BE2C (cell line): ENCODE data around the gene MACROD1.
A peak's percentile ranks its signal among the peaks of the same experiment; 100 is the strongest.

Experiments used
- DNase-seq: peaks from one replicate; pipeline ENCODE4 v3.0.0-alpha.2; 2020
- H3K27me3 ChIP-seq: fragments of 250-450 bp; sonication (Bioruptor Pico); 2 replicates; pipeline ENCODE4 v1.5.1; 2020; ENCODE audit warnings: mild to moderate bottlenecking
- H3K36me3 ChIP-seq: fragments of 250-450 bp; sonication (Bioruptor Pico); 2 replicates; pipeline ENCODE4 v1.5.1; 2020; ENCODE audit warnings: mild to moderate bottlenecking
- H3K4me1 ChIP-seq: fragments of 250-450 bp; sonication (Bioruptor Pico); 2 replicates; pipeline ENCODE4 v1.5.1; 2020
- H3K4me3 ChIP-seq: 2 replicates; pipeline ENCODE4 v1.5.1; 2011; ENCODE audit warnings: low read depth, low read length
- H3K9me3 ChIP-seq: fragments of 250-450 bp; sonication (Bioruptor Pico); 2 replicates; pipeline ENCODE4 v1.5.1; 2020
- CTCF ChIP-seq: IDR thresholded peaks from 2 replicates; pipeline ENCODE4 v1.5.1; 2012; ENCODE audit warnings: mild to moderate bottlenecking, low read depth, low read length

MACROD1 gene

GRCh38 chr11:64039012-64039665 is 126.8 kb downstream of the MACROD1 start:
- no peak for DNase-seq
- Histone ChIP-seq H3K4me3 (no peak overlapping the region), H3K4me1 (no peaks in the 10 kb centered on the region), H3K9me3 (no peaks in the 10 kb centered on the region), H3K27me3 (peaks cover 14% of the 10 kb centered on the region), H3K36me3 (no peaks in the 10 kb centered on the region)
- TF ChIP-seq CTCF, result no peak

- DNase-seq, result no peak
- H3K4me3 ChIP-seq, result no peak overlapping the region
- H3K36me3 ChIP-seq, result no peaks in the 10 kb centered on the region
- H3K27me3 ChIP-seq, result peaks cover 14% of the 10 kb centered on the region
- no peak for TF ChIP-seq CTCF
- H3K9me3 ChIP-seq, result no peaks in the 10 kb centered on the region
- H3K4me1 ChIP-seq, result no peaks in the 10 kb centered on the region
Measured at GRCh38 chr11:64038500-64038899, 127.4 kb downstream of the MACROD1 start.

- Histone ChIP-seq H3K9me3 (no peaks in the 10 kb centered on the region), H3K36me3 (no peaks in the 10 kb centered on the region), H3K4me3 (peak overlapping the region; percentile 29), H3K4me1 (no peaks in the 10 kb centered on the region), H3K27me3 (peaks cover 14% of the 10 kb centered on the region)
- TF ChIP-seq CTCF, result no peak
- no peak for DNase-seq
Measured at GRCh38 chr11:64037027-64037634, 128.8 kb downstream of the MACROD1 start.

GRCh38 chr11:64036087-64037026 is 129.6 kb downstream of the MACROD1 start:
- no peaks in the 10 kb centered on the region for H3K36me3 ChIP-seq
- H3K4me3 ChIP-seq, result peak overlapping the region; percentile 29
- no peaks in the 10 kb centered on the region for H3K4me1 ChIP-seq
- peaks cover 14% of the 10 kb centered on the region for H3K27me3 ChIP-seq
- no peak for DNase-seq
- H3K9me3 ChIP-seq, result no peaks in the 10 kb centered on the region
- no peak for TF ChIP-seq CTCF

- DNase-seq, result no peak
- TF ChIP-seq CTCF, result no peak
- H3K9me3 ChIP-seq, result no peaks in the 10 kb centered on the region
- H3K36me3 ChIP-seq, result no peaks in the 10 kb centered on the region
- peaks cover 14% of the 10 kb centered on the region for H3K27me3 ChIP-seq
- peak within 1 kb of the TSS; percentile 29 for H3K4me3 ChIP-seq
- H3K4me1 ChIP-seq, result no peaks in the 10 kb centered on the region
Measured at GRCh38 chr11:64035576-64035975, 130.3 kb downstream of the MACROD1 start, which contains the start of gene FLRT1. Gene FLRT1, plus strand, starts transcription at chr11:64035931. Its CDS starts 80,337 bp downstream, at chr11:64116268.
